ENCODE data around the gene TNK2.

GRCh38 chr3:195813916-195814640, 94.3 kb downstream of the TNK2 start:
- no peak for TF ChIP-seq CTCF (optimal IDR thresholded peaks at IDR 0.05 in 1 of 3, IDR thresholded peaks at IDR 0.05 in 1 of 3, conservative IDR thresholded peaks at IDR 0.05 in 1 of 3; ENCODE audit: extremely low read depth in 1 of 3, insufficient read depth in 2 of 3, low read length in 3 of 3)
- TF ChIP-seq EZH2 (IDR thresholded peaks at IDR 0.05; ENCODE audit: low read length): no peak

Measured in keratinocyte (primary cell).